Loucy (cell line): Measurements from ENCODE around the gene CERS6.

Source experiments
- H2AFZ ChIP-seq: fragments of 200-600 bp; sonication (generic); 2 replicates; pipeline ENCODE4 v1.6.0; 2016; ENCODE audit warnings: antibody characterized with exemption, mild to moderate bottlenecking, low read length, moderate library complexity
- H3F3A ChIP-seq: fragments of 200-600 bp; 2 replicates; pipeline ENCODE4 v1.6.0; 2016; ENCODE audit warnings: antibody characterized with exemption, low read depth, mild to moderate bottlenecking
- H3K27me3 ChIP-seq: fragments of 200-600 bp; sonication (generic); 2 replicates; pipeline ENCODE4 v1.6.1; 2014; ENCODE audit warnings: low read length, mild to moderate bottlenecking; ENCODE audit not compliant: insufficient read depth, poor library complexity, severe bottlenecking
- H3K36me3 ChIP-seq: fragments of 200-600 bp; sonication (generic); 2 replicates; pipeline ENCODE4 v1.6.1; 2016; ENCODE audit warnings: low read length; ENCODE audit not compliant: insufficient read depth
- H3K4me1 ChIP-seq: fragments of 200-600 bp; sonication (generic); 2 replicates; pipeline ENCODE4 v1.5.1; 2014; ENCODE audit warnings: low read length, mild to moderate bottlenecking; ENCODE audit not compliant: insufficient read depth, poor library complexity, severe bottlenecking
- H3K4me2 ChIP-seq: fragments of 200-600 bp; sonication (generic); 2 replicates; pipeline ENCODE4 v1.6.0; 2014; ENCODE audit warnings: antibody characterized with exemption, low read length, low read depth, mild to moderate bottlenecking; ENCODE audit not compliant: poor library complexity, severe bottlenecking
- H3K4me3 ChIP-seq: fragments of 200-600 bp; sonication (generic); 2 replicates; pipeline ENCODE4 v1.5.1; 2014; ENCODE audit warnings: low read length, mild to moderate bottlenecking, mixed read lengths; ENCODE audit not compliant: poor library complexity, severe bottlenecking
- H3K79me2 ChIP-seq: fragments of 200-600 bp; sonication (generic); 2 replicates; pipeline ENCODE4 v1.6.1; 2014; ENCODE audit warnings: low read length; ENCODE audit not compliant: insufficient read depth
- H3K9ac ChIP-seq: fragments of 200-600 bp; sonication (generic); 2 replicates; pipeline ENCODE4 v1.6.0; 2014; ENCODE audit warnings: mild to moderate bottlenecking, low read depth, low read length, moderate library complexity; ENCODE audit not compliant: poor library complexity, severe bottlenecking
- H3K9me2 ChIP-seq: fragments of 200-600 bp; sonication (generic); replicated peaks from 2 replicates; pipeline ENCODE4 v1.6.1; 2016; ENCODE audit warnings: low read depth, low read length, mixed read lengths
- H3K9me3 ChIP-seq: fragments of 200-600 bp; sonication (generic); 2 replicates; pipeline ENCODE4 v1.6.1; 2014; ENCODE audit warnings: mild to moderate bottlenecking, antibody characterized with exemption, low read length, low read depth; ENCODE audit not compliant: insufficient read depth
- H4K20me1 ChIP-seq: fragments of 200-600 bp; sonication (generic); 2 replicates; pipeline ENCODE4 v1.6.0; 2014; ENCODE audit warnings: antibody characterized with exemption, low read length, mild to moderate bottlenecking; ENCODE audit not compliant: insufficient read depth, poor library complexity, severe bottlenecking
- EZH2phosphoT487 ChIP-seq: fragments of 200-600 bp; IDR thresholded peaks from 2 replicates; pipeline ENCODE4 v1.6.1; 2018; ENCODE audit warnings: antibody characterized with exemption, mild to moderate bottlenecking, moderate library complexity, borderline replicate concordance
- TF ChIP-seq, protein P1 (sequence below): fragments of 200-600 bp; sonication (generic); conservative IDR thresholded peaks from 2 replicates; pipeline ENCODE4 v1.5.1; 2014; ENCODE audit warnings: mild to moderate bottlenecking, antibody characterized with exemption, low read length

The CERS6 gene

DNA sequence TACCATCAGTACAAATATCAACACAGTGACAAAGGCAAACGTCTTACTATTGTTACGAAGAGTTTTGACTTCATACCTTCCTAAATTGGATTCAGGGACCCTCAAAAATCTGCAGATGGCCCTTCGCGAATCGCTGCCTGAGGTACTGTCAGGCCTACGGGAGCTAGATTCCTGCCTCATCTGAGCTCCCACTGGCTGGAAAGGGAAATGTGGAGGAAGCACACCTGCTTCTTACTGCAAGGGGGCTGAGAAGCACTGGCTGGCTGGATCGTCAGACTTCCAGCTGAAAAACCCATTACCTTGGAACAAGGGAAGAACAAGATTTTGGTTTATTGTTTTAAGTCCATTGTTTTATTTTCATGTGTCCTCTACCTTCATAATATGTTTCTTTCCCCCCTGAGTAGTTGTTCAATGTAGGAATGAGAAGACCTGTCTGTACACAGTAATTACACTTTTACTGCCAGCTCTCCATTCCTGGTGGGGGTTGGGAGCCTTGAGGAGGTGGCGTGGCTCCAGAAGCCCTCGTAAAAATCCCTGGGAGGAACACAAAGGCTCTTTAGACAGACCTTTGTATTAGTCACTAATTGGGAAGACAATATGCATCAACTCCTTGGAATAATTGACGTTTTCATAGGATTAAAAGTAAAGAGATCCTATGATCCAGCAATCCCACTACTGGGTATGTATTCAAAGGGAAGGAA lies 222.2 kb downstream of the CERS6 start:
- Histone ChIP-seq H3K36me3 (no peaks in the 10 kb centered on the region), H3K9me3 (no peaks in the 10 kb centered on the region), H3K4me1 (no peaks in the 10 kb centered on the region), H3K9me2 (no peaks in the 10 kb centered on the region), H4K20me1 (no peaks in the 10 kb centered on the region), H3K27me3 (no peaks in the 10 kb centered on the region), H2AFZ (no peak overlapping the region), H3K9ac (no peak overlapping the region), H3K4me2 (no peak overlapping the region), H3K4me3 (no peak overlapping the region), H3F3A (no peaks in the 10 kb centered on the region), H3K79me2 (no peaks in the 10 kb centered on the region)
- TF ChIP-seq, protein P1, sequence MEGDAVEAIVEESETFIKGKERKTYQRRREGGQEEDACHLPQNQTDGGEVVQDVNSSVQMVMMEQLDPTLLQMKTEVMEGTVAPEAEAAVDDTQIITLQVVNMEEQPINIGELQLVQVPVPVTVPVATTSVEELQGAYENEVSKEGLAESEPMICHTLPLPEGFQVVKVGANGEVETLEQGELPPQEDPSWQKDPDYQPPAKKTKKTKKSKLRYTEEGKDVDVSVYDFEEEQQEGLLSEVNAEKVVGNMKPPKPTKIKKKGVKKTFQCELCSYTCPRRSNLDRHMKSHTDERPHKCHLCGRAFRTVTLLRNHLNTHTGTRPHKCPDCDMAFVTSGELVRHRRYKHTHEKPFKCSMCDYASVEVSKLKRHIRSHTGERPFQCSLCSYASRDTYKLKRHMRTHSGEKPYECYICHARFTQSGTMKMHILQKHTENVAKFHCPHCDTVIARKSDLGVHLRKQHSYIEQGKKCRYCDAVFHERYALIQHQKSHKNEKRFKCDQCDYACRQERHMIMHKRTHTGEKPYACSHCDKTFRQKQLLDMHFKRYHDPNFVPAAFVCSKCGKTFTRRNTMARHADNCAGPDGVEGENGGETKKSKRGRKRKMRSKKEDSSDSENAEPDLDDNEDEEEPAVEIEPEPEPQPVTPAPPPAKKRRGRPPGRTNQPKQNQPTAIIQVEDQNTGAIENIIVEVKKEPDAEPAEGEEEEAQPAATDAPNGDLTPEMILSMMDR, result no peak
- TF ChIP-seq EZH2phosphoT487, result no peak

DNA sequence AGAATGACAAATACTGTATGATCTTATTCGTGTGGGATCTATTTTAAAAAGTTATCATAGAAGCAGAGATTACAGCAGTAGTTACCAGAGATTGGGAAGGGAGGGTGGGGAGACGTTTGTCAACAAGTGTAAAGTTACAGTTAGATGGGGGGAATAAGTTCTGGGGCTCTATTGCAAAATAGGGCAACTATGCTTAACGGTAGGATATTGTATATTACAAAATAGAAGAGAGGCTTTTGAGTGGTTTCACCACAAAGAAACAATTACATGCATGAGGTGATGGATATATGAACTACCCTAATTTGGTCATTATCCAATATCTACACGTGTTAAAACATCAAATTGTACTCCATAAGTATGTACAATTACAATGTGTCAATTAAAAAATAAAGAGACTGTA lies 223.0 kb downstream of the CERS6 start:
- no peak for TF ChIP-seq EZH2phosphoT487
- TF ChIP-seq, protein P1, result no peak
- H3K9me3 ChIP-seq, result no peaks in the 10 kb centered on the region
- no peak overlapping the region for H3K4me2 ChIP-seq
- no peaks in the 10 kb centered on the region for H4K20me1 ChIP-seq
- no peak overlapping the region for H3K4me3 ChIP-seq
- no peaks in the 10 kb centered on the region for H3K36me3 ChIP-seq
- H3K27me3 ChIP-seq, result no peaks in the 10 kb centered on the region
- no peaks in the 10 kb centered on the region for H3K9me2 ChIP-seq
- H3K79me2 ChIP-seq, result no peaks in the 10 kb centered on the region
- no peaks in the 10 kb centered on the region for H3F3A ChIP-seq
- H3K4me1 ChIP-seq, result no peaks in the 10 kb centered on the region
- no peak overlapping the region for H3K9ac ChIP-seq
- no peak overlapping the region for H2AFZ ChIP-seq

DNA sequence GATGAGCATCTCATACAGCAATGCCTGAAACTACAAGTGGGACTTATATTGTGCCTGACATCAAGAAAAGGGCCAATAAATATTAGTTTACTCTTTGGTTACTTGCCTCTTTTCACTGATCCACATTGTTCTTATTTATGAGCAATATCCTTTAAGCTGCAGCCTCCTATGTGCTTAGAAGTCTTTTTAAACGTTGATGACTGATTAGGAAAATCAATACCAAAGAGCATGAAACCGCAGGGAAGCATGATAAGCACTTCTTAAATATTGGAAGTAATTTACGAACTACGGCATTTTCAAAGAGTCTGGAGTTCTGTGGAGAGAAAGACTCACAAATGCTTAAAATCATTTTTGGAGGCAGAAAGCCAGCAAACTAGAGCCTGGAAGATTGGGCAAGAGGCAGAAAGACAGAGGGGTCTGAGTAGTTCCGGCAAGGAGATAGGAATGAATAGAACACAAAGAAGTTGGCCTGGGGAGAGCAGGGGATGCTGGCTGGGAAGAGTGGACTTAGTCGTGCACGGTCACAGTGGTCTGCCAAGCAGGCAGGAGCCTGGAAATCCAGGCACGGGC lies 223.8 kb downstream of the CERS6 start:
- no peak overlapping the region for H3K4me2 ChIP-seq
- no peak overlapping the region for H2AFZ ChIP-seq
- no peak for TF ChIP-seq EZH2phosphoT487
- TF ChIP-seq, protein P1, result no peak
- no peaks in the 10 kb centered on the region for H3K36me3 ChIP-seq
- H3F3A ChIP-seq, result no peaks in the 10 kb centered on the region
- no peaks in the 10 kb centered on the region for H3K27me3 ChIP-seq
- H3K79me2 ChIP-seq, result no peaks in the 10 kb centered on the region
- no peaks in the 10 kb centered on the region for H4K20me1 ChIP-seq
- H3K9ac ChIP-seq, result no peak overlapping the region
- no peaks in the 10 kb centered on the region for H3K9me2 ChIP-seq
- no peak overlapping the region for H3K4me3 ChIP-seq
- H3K9me3 ChIP-seq, result no peaks in the 10 kb centered on the region
- no peaks in the 10 kb centered on the region for H3K4me1 ChIP-seq
